KMS-11 (cell line): ENCODE measurements around the gene PTPN1.

Experiments
- H2AFZ ChIP-seq: fragments of 200-600 bp; sonication (generic); 2 replicates; pipeline ENCODE4 v1.6.1; 2016; ENCODE audit warnings: antibody characterized with exemption, mixed run types, low read depth
- H3K27ac ChIP-seq: fragments of 200-600 bp; sonication (generic); 2 replicates; pipeline ENCODE4 v1.6.1; 2016; ENCODE audit warnings: mild to moderate bottlenecking, mixed run types
- H3K27me3 ChIP-seq: fragments of 200-600 bp; sonication (generic); 2 replicates; pipeline ENCODE4 v1.6.1; 2017; ENCODE audit warnings: mild to moderate bottlenecking, low read depth, mixed run types, moderate library complexity; ENCODE audit not compliant: insufficient read depth
- H3K36me3 ChIP-seq: fragments of 200-600 bp; sonication (generic); 2 replicates; pipeline ENCODE4 v1.6.1; 2017; ENCODE audit warnings: mild to moderate bottlenecking, mixed run types; ENCODE audit not compliant: insufficient read depth
- H3K4me1 ChIP-seq: fragments of 200-600 bp; sonication (generic); 2 replicates; pipeline ENCODE4 v1.6.1; 2016; ENCODE audit warnings: mild to moderate bottlenecking, low read depth, mixed run types; ENCODE audit not compliant: poor library complexity, severe bottlenecking
- H3K4me2 ChIP-seq: fragments of 200-600 bp; sonication (generic); 2 replicates; pipeline ENCODE4 v1.7.0; 2016; ENCODE audit warnings: mild to moderate bottlenecking, mixed run types
- H3K4me3 ChIP-seq: fragments of 200-600 bp; sonication (generic); IDR thresholded peaks from 2 replicates; pipeline ENCODE4 v1.6.1; 2017; ENCODE audit warnings: low read depth, low read length, mixed read lengths; ENCODE audit not compliant: insufficient read depth
- H3K79me2 ChIP-seq: fragments of 200-600 bp; sonication (generic); 2 replicates; pipeline ENCODE4 v1.6.1; 2016; ENCODE audit warnings: low read depth, mixed run types; ENCODE audit not compliant: insufficient read depth
- H3K9ac ChIP-seq: fragments of 200-600 bp; sonication (generic); 2 replicates; pipeline ENCODE4 v1.6.1; 2016; ENCODE audit warnings: mild to moderate bottlenecking, mixed run types
- H4K20me1 ChIP-seq: fragments of 200-600 bp; sonication (generic); 2 replicates; pipeline ENCODE4 v1.6.1; 2016; ENCODE audit warnings: mild to moderate bottlenecking, mixed run types; ENCODE audit not compliant: insufficient read depth
- TF ChIP-seq, protein P1 (sequence below): fragments of 200-600 bp; sonication (generic); conservative IDR thresholded peaks from 2 replicates; pipeline ENCODE4 v1.6.1; 2017; ENCODE audit warnings: low read depth, mild to moderate bottlenecking, antibody characterized with exemption, low read length, moderate library complexity, mixed read lengths

PTPN1 gene

DNA sequence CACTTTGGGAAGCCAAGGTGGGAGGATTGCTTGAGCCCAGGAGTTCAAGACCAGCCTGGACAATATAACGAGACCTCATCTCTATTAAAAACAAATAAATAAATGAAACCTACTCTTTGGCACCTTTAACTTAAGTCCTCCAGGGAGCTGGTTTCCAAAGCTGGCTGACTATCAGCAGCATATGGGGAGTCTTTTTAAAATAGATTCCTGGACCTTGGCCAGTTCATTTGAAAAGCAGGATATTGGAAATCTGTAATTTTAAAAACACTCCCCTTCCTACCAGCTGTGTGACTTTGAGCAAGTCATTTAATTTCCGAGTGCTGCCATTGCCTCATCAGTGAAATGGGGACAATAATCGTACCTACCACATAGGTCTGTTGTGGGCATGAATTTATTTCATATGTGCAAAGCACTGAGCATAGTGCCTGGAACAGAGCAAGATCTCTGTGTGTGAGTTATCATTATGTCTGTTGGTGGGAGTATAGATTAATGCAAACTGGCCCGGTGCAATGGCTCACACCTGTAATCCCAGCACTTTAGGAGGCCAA lies 40.9 kb upstream of the PTPN1 start:
- Histone ChIP-seq H3K9ac (no peak overlapping the region), H3K27me3 (no peaks in the 10 kb centered on the region), H3K4me2 (no peak overlapping the region), H3K4me3 (no peak overlapping the region), H3K4me1 (peaks cover 14% of the 10 kb centered on the region), H3K27ac (no peak overlapping the region), H4K20me1 (no peaks in the 10 kb centered on the region), H3K79me2 (no peaks in the 10 kb centered on the region), H2AFZ (no peak overlapping the region), H3K36me3 (no peaks in the 10 kb centered on the region)
- TF ChIP-seq, protein P1, sequence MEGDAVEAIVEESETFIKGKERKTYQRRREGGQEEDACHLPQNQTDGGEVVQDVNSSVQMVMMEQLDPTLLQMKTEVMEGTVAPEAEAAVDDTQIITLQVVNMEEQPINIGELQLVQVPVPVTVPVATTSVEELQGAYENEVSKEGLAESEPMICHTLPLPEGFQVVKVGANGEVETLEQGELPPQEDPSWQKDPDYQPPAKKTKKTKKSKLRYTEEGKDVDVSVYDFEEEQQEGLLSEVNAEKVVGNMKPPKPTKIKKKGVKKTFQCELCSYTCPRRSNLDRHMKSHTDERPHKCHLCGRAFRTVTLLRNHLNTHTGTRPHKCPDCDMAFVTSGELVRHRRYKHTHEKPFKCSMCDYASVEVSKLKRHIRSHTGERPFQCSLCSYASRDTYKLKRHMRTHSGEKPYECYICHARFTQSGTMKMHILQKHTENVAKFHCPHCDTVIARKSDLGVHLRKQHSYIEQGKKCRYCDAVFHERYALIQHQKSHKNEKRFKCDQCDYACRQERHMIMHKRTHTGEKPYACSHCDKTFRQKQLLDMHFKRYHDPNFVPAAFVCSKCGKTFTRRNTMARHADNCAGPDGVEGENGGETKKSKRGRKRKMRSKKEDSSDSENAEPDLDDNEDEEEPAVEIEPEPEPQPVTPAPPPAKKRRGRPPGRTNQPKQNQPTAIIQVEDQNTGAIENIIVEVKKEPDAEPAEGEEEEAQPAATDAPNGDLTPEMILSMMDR, result no peak

DNA sequence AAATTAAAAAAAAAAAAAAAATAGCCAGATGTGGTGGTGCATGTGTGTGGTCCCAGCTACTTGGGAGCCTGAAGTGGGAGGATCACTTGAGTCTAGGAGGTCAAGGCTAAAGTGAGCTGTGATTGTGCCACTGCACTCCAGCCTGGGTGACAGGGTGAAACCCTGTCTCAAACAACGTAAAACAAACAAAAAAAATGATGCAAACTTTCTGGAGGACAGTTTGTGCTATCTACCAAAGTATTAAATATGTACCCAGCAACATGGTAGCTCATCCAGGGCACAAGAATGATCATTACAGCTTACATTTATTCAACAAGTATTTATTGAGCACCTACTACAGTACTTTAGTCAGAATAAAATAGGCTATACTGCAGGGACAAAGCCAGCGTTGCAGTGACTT lies 40.4 kb upstream of the PTPN1 start:
- Histone ChIP-seq H3K27me3 (no peaks in the 10 kb centered on the region), H3K4me3 (no peak overlapping the region)

DNA sequence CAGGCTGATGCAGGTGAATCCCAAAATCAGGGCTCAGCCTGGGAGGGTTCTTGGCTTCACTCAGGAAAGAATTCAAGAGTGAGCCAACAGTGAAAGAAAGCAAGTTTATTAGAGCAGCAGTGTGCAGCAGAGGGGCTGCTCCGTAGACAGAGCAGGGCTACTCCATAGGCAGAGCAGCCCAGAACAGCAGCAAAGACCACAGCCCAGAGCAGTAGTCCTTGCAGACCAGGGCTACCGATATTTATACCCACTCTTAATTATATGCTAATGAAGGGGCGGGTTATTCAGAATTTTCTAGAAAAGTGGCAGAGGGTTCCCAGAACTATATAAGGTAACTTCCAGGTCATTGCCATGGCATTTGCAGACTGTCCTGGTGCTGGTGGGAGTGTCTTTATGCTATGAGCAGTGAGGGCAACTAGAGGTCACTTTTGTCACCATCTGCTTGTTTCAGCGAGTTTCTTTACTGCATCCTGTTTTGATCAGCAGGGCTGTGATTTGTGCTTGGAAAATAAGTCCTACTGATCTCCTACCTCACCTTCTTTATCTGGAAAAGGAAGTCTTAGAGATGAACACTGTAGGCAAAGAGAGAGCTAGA lies 39.8 kb upstream of the PTPN1 start:
- Histone ChIP-seq H3K36me3 (no peaks in the 10 kb centered on the region), H3K9ac (no peak overlapping the region), H3K79me2 (no peaks in the 10 kb centered on the region), H3K27ac (no peak overlapping the region), H3K4me3 (no peak overlapping the region), H4K20me1 (no peaks in the 10 kb centered on the region), H3K4me1 (peaks cover 10% of the 10 kb centered on the region), H2AFZ (no peak overlapping the region), H3K27me3 (no peaks in the 10 kb centered on the region), H3K4me2 (0 out of 2 replicates have a peak overlapping the region, but pooled peaks have one; percentile 16)
- TF ChIP-seq, protein P1, result no peak

More for the DNA sequence above, 40.4 kb upstream of the PTPN1 start:
- Histone ChIP-seq H3K4me2 (no peak overlapping the region), H3K27ac (no peak overlapping the region), H3K9ac (no peak overlapping the region), H4K20me1 (no peaks in the 10 kb centered on the region), H3K79me2 (no peaks in the 10 kb centered on the region), H3K4me1 (peaks cover 10% of the 10 kb centered on the region), H2AFZ (no peak overlapping the region), H3K36me3 (no peaks in the 10 kb centered on the region)
- TF ChIP-seq, protein P1, result no peak

DNA sequence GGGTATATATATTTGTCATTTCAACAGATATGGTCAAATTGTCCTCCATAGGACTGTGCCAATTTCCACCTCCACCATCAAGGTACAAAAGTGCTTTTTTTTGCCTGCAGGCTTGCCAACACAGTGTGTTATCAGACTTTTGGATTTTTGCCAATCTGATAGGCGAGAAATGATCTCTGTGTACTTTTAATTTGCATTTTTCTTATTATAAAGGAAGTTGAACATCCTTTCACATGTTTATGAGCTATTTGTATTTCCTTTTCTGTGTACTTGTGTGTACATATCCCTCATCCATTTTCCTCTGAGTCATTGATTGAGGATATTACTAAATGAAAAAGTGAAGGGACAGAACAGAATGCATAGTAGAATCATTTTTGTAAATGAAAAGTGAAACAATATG lies 39.0 kb upstream of the PTPN1 start:
- Histone ChIP-seq H3K27ac (no peak overlapping the region), H3K4me1 (peaks cover 10% of the 10 kb centered on the region), H3K79me2 (no peaks in the 10 kb centered on the region), H3K27me3 (no peaks in the 10 kb centered on the region), H2AFZ (no peak overlapping the region), H3K4me2 (no peak overlapping the region), H3K36me3 (no peaks in the 10 kb centered on the region), H3K4me3 (no peak overlapping the region), H4K20me1 (no peaks in the 10 kb centered on the region), H3K9ac (no peak overlapping the region)
- TF ChIP-seq, protein P1, result no peak
